ENCODE measurements around the gene CLEC3B.

GRCh38 chr3:44999782-45000181 is 26.3 kb upstream of the CLEC3B start:
- no peak for TF ChIP-seq EZH2 (IDR thresholded peaks at IDR 0.05; ENCODE audit: low read length, unreplicated experiment)
- no peak for TF ChIP-seq CTCF (conservative IDR thresholded peaks at IDR 0.05; ENCODE audit: low read depth, low read length)
